Lower leg skin (tissue), 3 donors: ENCODE results near the gene SDK2.

Source experiments
- POLR2A ChIP-seq, 2 donors: fragments of 450-650 bp; IDR thresholded peaks; one replicate each; pipeline ENCODE4 v1.6.1; 2016 to 2017; ENCODE audit warnings: antibody characterized with exemption in 2 of 2, mild to moderate bottlenecking in 1 of 2, moderate library complexity in 1 of 2
- TF ChIP-seq, protein P1 (sequence below), 3 donors: fragments of 450-650 bp; IDR thresholded peaks; one replicate each; pipeline ENCODE4 v1.5.1; 2016; ENCODE audit warnings: antibody characterized with exemption in 3 of 3, mild to moderate bottlenecking in 3 of 3, moderate library complexity in 2 of 3

DNA sequence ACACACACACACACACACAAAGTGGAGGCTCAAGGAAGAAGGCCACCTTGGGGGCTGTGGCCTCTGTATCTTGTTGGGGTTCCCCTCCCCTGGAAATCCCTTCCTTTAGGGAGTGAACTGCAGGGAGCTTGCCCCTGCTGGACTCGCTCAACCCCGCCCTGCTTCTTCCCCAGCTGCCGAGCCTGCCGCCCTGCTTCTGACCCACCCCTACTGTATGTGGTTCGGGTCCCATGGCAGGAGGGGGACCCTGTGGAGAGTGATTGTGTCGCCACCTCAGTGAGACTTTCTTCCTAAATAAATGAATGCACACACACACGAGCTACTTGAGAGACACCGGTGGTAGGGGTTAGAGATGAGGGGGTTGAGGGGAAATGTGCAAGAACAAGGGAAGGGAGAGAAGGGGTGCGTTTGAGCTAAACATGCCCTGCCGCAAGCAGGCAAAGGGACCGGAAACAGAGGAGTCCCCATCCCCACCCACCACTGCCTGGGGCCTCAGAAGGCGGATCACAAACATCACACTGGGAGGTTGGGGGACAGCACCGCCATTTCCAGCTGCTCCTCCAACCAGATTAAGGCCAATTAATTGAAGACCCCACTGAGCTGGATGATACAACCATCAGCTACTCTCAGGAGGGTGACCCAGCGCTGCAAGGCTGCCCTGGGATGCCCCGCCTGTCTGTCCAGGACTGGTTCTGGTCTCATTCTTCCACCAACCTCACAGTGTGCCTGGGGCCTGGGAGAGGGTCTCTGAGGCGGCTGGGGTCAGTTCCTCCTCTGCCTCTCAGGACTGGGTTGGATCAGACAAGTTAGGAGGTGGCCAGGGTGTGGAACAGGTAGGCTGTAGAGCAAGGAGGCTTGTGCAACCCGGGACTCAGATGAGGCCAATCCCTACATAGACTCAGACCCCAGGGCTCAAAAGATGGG is 98.9 kb downstream of the SDK2 start:
- TF ChIP-seq POLR2A (IDR thresholded peaks at IDR 0.05), result no peak
- TF ChIP-seq, protein P1, sequence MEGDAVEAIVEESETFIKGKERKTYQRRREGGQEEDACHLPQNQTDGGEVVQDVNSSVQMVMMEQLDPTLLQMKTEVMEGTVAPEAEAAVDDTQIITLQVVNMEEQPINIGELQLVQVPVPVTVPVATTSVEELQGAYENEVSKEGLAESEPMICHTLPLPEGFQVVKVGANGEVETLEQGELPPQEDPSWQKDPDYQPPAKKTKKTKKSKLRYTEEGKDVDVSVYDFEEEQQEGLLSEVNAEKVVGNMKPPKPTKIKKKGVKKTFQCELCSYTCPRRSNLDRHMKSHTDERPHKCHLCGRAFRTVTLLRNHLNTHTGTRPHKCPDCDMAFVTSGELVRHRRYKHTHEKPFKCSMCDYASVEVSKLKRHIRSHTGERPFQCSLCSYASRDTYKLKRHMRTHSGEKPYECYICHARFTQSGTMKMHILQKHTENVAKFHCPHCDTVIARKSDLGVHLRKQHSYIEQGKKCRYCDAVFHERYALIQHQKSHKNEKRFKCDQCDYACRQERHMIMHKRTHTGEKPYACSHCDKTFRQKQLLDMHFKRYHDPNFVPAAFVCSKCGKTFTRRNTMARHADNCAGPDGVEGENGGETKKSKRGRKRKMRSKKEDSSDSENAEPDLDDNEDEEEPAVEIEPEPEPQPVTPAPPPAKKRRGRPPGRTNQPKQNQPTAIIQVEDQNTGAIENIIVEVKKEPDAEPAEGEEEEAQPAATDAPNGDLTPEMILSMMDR (IDR thresholded peaks at IDR 0.05), result no peak
